Measurements from ENCODE around the gene PEX16. TPM values are rescaled to one million over a fixed set of nuclear protein-coding genes. Genes with fewer than 3 reads are reported as not detected.

The PEX16 gene
- total and polyA plus RNA-seq, 2 of the 13 experiments (the other 11 are each of a cell fraction or from before 2014, with no cell fraction given) = 12.5 to 21.8 TPM

DNA sequence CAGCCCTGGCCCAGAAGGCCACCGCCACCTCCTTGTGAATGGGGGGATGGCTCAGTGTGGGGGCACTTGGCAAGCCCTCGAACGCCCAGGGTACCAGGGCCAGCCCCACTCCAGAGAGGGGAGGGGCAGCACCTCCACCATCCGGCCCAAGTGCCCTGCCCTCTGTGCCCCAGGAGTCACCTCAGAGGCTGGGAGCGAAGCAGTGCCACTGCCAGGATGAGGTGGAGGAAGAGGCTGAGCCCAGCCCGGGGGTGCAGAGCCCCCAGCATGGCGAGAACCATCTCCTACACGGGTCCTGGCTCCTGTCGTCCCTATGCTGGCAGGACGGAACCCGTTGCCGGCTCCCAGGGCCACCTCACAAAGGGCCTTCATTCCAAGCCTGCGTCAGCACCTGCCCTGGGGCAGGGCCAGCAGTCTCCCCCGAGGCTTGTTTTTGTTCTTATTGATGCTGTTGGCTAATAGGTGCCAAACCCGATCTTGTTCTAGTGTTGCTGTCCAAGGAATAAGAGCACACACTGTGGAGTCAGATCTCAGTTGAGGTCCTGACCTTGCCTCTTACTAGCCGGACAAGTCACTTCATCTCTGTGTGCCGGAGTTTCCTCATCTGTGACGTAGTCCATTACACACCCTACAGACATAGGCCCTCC is 10.6 kb downstream of the PEX16 start, which contains the start of gene FREY1:
TSS of gene FREY1 (minus strand) at position 307 of the 647 bp plus-strand sequence. CDS start at position 281, 26 bp downstream.
- Histone ChIP-seq H2AFZ (ENCODE audit: low read length) (no peak within 1 kb of the TSS), H3K4me2 (ENCODE audit: low read depth, low read length) (no peak within 1 kb of the TSS), H4K20me1 (ENCODE audit: insufficient read depth, low read length) (no peaks in the 10 kb centered on the region), H3K27me3 (ENCODE audit: control insufficient read depth in 1 of 2, insufficient read depth in 2 of 2, low read length in 2 of 2) (no peaks in the 10 kb centered on the region), H3K27ac (ENCODE audit: extremely low read length, insufficient read depth, low read length) (no peak within 1 kb of the TSS), H3K36me3 (replicated peaks in 1 of 2; ENCODE audit: control insufficient read depth in 1 of 2, insufficient read depth in 2 of 2, low read length in 2 of 2) (peaks cover 0 to 3% of the 10 kb centered on the region in 2 experiments; a peak in 3 of 5 replicates), H3K79me2 (ENCODE audit: insufficient read depth, low read length) (no peaks in the 10 kb centered on the region), H3K9me3 (ENCODE audit: low read length) (no peaks in the 10 kb centered on the region), H3K4me1 (ENCODE audit: insufficient read depth, low read length) (no peaks in the 10 kb centered on the region), H3K9ac (ENCODE audit: insufficient read depth, low read depth, low read length) (no peak within 1 kb of the TSS), H3K4me3 (replicated peaks in 1 of 3; ENCODE audit: insufficient read depth in 1 of 3, low read depth in 2 of 3, low read length in 3 of 3) (no peak within 1 kb of the TSS)
- DNase-seq (ENCODE audit: low spot score) (no peak), FAIRE-seq (no peak), ATAC-seq (peak; percentile 4; the same call in 1 of the 3 replicates)
- ChIA-PET POLR2A (interaction anchor here (2.5 kb wide), 1 partner anchor 11 kb away, joined by 14 read pairs; the partner anchor contains the start of gene PEX16), CTCF (ENCODE audit: low intra/inter-chr PET ratio, low total read pairs) (no interaction called here)
- in situ Hi-C loops (cut with HindIII; ENCODE audit: extremely low pct_ligation_motif_present, low pct_unique_long_range_greater_than_20kb) = no loop called here
- BruUV-seq (replicated peaks) = no TSS peak
- peak; percentile 89 for TF ChIP-seq AGO1 (IDR thresholded peaks at IDR 0.05; ENCODE audit: low read depth, low read length, poor library complexity, severe bottlenecking)
- no peak for TF ChIP-seq IKZF5 (CRISPR knock-in tag; IDR thresholded peaks at IDR 0.05)
- no peak for TF ChIP-seq ZNF34 (CRISPR knock-in tag; IDR thresholded peaks at IDR 0.05; ENCODE audit: borderline replicate concordance)
- TF ChIP-seq MAFK (conservative IDR thresholded peaks at IDR 0.05 in 1 of 2, IDR thresholded peaks at IDR 0.05 in 1 of 2; ENCODE audit: low read length in 2 of 2) = no peak
- TF ChIP-seq SMC3 (IDR thresholded peaks at IDR 0.05; ENCODE audit: low read length) = no peak
- intact Hi-C loops (cut with micrococcal nuclease; ENCODE audit: unreplicated experiment) = no loop called here
- WGBS (ENCODE audit: low lambda C conversion rate) = 90% methylated on average over 2 of the region's 18 CpGs

DNA sequence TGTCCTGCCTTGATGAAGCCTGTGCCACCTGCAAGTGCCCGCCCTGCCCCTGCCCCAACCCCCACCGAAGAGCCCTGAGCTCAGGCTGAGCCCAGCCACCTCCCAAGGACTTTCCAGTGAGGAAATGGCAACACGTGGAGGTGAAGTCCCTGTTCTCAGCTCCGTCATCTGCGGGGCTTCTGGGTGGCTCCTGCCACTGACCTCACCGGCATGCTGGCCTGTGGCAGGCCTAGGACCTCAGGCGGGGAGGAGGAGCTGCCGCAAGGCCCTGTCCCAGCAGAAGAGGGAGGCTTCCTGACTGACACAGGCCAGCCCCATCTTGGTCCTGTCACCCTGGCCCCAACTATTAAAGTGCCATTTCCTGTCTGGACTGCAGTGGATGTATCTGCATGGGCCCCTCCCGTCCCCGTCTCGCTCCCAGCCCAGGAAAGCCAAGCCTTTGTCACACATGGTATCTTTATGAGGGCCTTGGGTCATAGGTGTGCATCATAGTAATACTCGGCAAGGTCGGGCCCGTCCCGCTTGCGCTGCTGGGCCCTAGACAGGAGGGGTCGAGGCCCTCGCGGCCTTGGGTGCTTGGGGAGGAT is 11.5 kb downstream of the PEX16 start:
- Histone ChIP-seq H3K36me3 (replicated peaks in 1 of 2; ENCODE audit: control insufficient read depth in 1 of 2, insufficient read depth in 2 of 2, low read length in 2 of 2) (peaks cover 0 to 2% of the 10 kb centered on the region in 2 experiments; a peak in 3 of 5 replicates), H3K4me3 (replicated peaks in 1 of 3; ENCODE audit: insufficient read depth in 1 of 3, low read depth in 2 of 3, low read length in 3 of 3) (no peak overlapping the region), H3K79me2 (ENCODE audit: insufficient read depth, low read length) (no peaks in the 10 kb centered on the region), H3K27me3 (ENCODE audit: control insufficient read depth in 1 of 2, insufficient read depth in 2 of 2, low read length in 2 of 2) (no peaks in the 10 kb centered on the region), H3K27ac (ENCODE audit: extremely low read length, insufficient read depth, low read length) (no peak overlapping the region), H2AFZ (ENCODE audit: low read length) (no peak overlapping the region), H3K9ac (ENCODE audit: insufficient read depth, low read depth, low read length) (no peak overlapping the region), H3K4me2 (ENCODE audit: low read depth, low read length) (no peak overlapping the region), H4K20me1 (ENCODE audit: insufficient read depth, low read length) (no peaks in the 10 kb centered on the region), H3K4me1 (ENCODE audit: insufficient read depth, low read length) (peaks cover 9% of the 10 kb centered on the region), H3K9me3 (ENCODE audit: low read length) (no peaks in the 10 kb centered on the region)
- intact Hi-C loops (cut with micrococcal nuclease; ENCODE audit: unreplicated experiment) (no loop called here), in situ Hi-C loops (cut with HindIII; ENCODE audit: extremely low pct_ligation_motif_present, low pct_unique_long_range_greater_than_20kb) (no loop called here)
- POLR2A ChIA-PET = no interaction called here
- no peak for FAIRE-seq
- ATAC-seq = no peak; the same call in 2 of the 3 replicates
- CTCF ChIA-PET (ENCODE audit: low intra/inter-chr PET ratio, low total read pairs) = no interaction called here
- BruUV-seq (replicated peaks) = no TSS peak
- no peak for DNase-seq (ENCODE audit: low spot score)
- TF ChIP-seq AGO1 (IDR thresholded peaks at IDR 0.05; ENCODE audit: low read depth, low read length, poor library complexity, severe bottlenecking) = peak; percentile 39
- TF ChIP-seq GLI4 (CRISPR knock-in tag; IDR thresholded peaks at IDR 0.05; ENCODE audit: borderline replicate concordance) = no peak
- TF ChIP-seq AGO2 (optimal IDR thresholded peaks at IDR 0.05; ENCODE audit: low read depth, low read length) = peak; percentile 3
- no peak for TF ChIP-seq ZNF775 (CRISPR knock-in tag; IDR thresholded peaks at IDR 0.05; ENCODE audit: borderline replicate concordance)
- TF ChIP-seq, protein P1, sequence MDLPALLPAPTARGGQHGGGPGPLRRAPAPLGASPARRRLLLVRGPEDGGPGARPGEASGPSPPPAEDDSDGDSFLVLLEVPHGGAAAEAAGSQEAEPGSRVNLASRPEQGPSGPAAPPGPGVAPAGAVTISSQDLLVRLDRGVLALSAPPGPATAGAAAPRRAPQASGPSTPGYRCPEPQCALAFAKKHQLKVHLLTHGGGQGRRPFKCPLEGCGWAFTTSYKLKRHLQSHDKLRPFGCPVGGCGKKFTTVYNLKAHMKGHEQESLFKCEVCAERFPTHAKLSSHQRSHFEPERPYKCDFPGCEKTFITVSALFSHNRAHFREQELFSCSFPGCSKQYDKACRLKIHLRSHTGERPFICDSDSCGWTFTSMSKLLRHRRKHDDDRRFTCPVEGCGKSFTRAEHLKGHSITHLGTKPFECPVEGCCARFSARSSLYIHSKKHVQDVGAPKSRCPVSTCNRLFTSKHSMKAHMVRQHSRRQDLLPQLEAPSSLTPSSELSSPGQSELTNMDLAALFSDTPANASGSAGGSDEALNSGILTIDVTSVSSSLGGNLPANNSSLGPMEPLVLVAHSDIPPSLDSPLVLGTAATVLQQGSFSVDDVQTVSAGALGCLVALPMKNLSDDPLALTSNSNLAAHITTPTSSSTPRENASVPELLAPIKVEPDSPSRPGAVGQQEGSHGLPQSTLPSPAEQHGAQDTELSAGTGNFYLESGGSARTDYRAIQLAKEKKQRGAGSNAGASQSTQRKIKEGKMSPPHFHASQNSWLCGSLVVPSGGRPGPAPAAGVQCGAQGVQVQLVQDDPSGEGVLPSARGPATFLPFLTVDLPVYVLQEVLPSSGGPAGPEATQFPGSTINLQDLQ (CRISPR knock-in tag; IDR thresholded peaks at IDR 0.05) = no peak
- TF ChIP-seq TBX2 (CRISPR knock-in tag; IDR thresholded peaks at IDR 0.05; ENCODE audit: borderline replicate concordance) = no peak
- TF ChIP-seq HOXA5 (CRISPR knock-in tag; IDR thresholded peaks at IDR 0.05) = no peak
- TF ChIP-seq, protein P2, sequence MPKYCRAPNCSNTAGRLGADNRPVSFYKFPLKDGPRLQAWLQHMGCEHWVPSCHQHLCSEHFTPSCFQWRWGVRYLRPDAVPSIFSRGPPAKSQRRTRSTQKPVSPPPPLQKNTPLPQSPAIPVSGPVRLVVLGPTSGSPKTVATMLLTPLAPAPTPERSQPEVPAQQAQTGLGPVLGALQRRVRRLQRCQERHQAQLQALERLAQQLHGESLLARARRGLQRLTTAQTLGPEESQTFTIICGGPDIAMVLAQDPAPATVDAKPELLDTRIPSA (CRISPR knock-in tag; IDR thresholded peaks at IDR 0.05; ENCODE audit: borderline replicate concordance) = no peak
- 91% methylated on average over 14 of the region's 19 CpGs for WGBS (ENCODE audit: low lambda C conversion rate)
